ENCODE measurements around the gene GIMAP1. TPM values are rescaled to one million over a fixed set of nuclear protein-coding genes. Genes with fewer than 3 reads are reported as not detected.

GIMAP1 gene
- total and polyA plus RNA-seq, 2 of the 8 experiments (the other 6 are each of a cell fraction or from before 2014, with no cell fraction given) = not detected

DNA sequence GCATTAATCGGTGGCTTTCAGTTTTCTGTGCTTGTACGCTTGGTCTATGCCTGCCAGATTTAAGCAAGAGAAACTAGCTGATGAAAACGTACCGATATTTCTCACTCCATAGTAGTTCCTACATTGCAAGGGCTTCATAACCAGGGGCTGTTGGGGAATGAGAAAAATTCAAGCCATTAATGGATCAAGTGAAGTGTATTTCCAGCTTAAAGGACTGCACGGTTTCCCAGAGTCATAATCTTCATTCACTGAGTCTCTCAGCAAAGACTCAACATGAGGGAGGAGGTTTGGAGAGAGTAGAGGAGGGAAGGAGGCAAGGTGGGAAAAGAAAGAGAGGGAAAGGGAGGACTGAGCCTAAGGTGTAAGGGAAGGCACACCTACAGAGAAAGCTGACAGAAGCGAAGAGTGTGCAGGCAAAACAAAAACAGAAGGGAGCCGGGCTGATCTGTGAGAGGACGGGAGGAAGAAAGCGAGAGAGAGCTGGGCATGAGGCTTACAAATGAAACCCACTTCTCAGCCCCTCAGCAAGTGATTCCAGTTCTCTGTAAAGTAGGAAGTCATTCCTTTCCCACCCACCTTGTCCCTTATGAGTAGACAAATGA is 30.3 kb upstream of the GIMAP1 start:
- no peak overlapping the region for H4K91ac ChIP-seq (replicated peaks; ENCODE audit: insufficient read length, low read length)
- H2BK5ac ChIP-seq (ENCODE audit: low read depth, low read length) = no peak overlapping the region
- no peaks in the 10 kb centered on the region for H3K79me2 ChIP-seq (ENCODE audit: control insufficient read depth in 1 of 2, insufficient read depth in 2 of 2, low read length in 2 of 2)
- H4K5ac ChIP-seq (ENCODE audit: insufficient read length, low read depth, low read length) = no peak overlapping the region
- no peaks in the 10 kb centered on the region for H3K79me1 ChIP-seq (ENCODE audit: low read depth, low read length)
- no peaks in the 10 kb centered on the region for H3K36me3 ChIP-seq (ENCODE audit: control insufficient read depth in 2 of 4, insufficient read depth in 4 of 4, low read length in 3 of 4)
- no peaks in the 10 kb centered on the region for H4K20me1 ChIP-seq (replicated peaks in 1 of 2; ENCODE audit: control insufficient read depth in 1 of 2, insufficient read depth in 2 of 2, low read length in 2 of 2)
- no peak overlapping the region for H3K23ac ChIP-seq (ENCODE audit: insufficient read length)
- no peak overlapping the region for H2BK120ac ChIP-seq (replicated peaks; ENCODE audit: low read depth, low read length)
- H4K8ac ChIP-seq (ENCODE audit: extremely low read depth, insufficient read depth, low read length) = no peak overlapping the region
- H3K4me1 ChIP-seq (replicated peaks in 1 of 4; ENCODE audit: control insufficient read depth in 3 of 4, insufficient read depth in 4 of 4, low read length in 3 of 4) = no peaks in the 10 kb centered on the region; a peak in 1 of 7 replicates
- POLR2A ChIA-PET (ENCODE audit: partially characterized antibody) = no interaction called here
- no peak overlapping the region for H3K18ac ChIP-seq (ENCODE audit: extremely low read depth, low read length)
- no peak overlapping the region for H2BK15ac ChIP-seq (ENCODE audit: low read length)
- H3K27ac ChIP-seq (ENCODE audit: low read depth, low read length) = no peak overlapping the region
- H2BK20ac ChIP-seq (ENCODE audit: low read length) = no peak overlapping the region
- H3K4me3 ChIP-seq (ENCODE audit: extremely low read depth in 1 of 4, insufficient read depth in 2 of 4, low read depth in 3 of 4, low read length in 4 of 4) = no peak overlapping the region
- DNase-seq (ENCODE audit: low read depth in 1 of 2, low spot score in 2 of 2) = no peak
- FAIRE-seq = no peak
- 0 out of 2 replicates have a peak overlapping the region, but pooled peaks have one; percentile 5 for H2AFZ ChIP-seq (ENCODE audit: low read length)
- no peak overlapping the region for H3K14ac ChIP-seq (ENCODE audit: insufficient read length)
- H3K23me2 ChIP-seq (ENCODE audit: low read depth, low read length) = no peaks in the 10 kb centered on the region; the same call in 1 of the 2 replicates
- 90% methylated on average over 9 of the region's 9 CpGs; no CpG with 5 or more reads in 1 of the 2 experiments for WGBS, 2 experiments (ENCODE audit: extremely low coverage in 1 of 2, insufficient coverage in 1 of 2, insufficient read length in 1 of 2, insufficient replicate concordance in 2 of 2, low coverage in 1 of 2, low lambda C conversion rate in 2 of 2, missing lambda C conversion rate in 1 of 2)
- no peaks in the 10 kb centered on the region for H3K9me3 ChIP-seq (ENCODE audit: insufficient read depth in 2 of 2, low read depth in 1 of 2, low read length in 1 of 2)
- H3K4me2 ChIP-seq (ENCODE audit: insufficient read depth in 1 of 2, low read depth in 2 of 2, low read length in 2 of 2) = no peak overlapping the region
- no peak overlapping the region for H3K4ac ChIP-seq (replicated peaks; ENCODE audit: insufficient read length, low read depth, low read length)
- CTCF ChIA-PET (ENCODE audit: partially characterized antibody) = interaction anchor here (0.5 to 1.4 kb wide), 3 partner anchors 11 to 250 kb away, joined by 3 to 4 read pairs (median 3); no protein-coding TSS in a partner anchor
- H2AK5ac ChIP-seq (ENCODE audit: low read depth, low read length) = no peak overlapping the region
- H3K9ac ChIP-seq (replicated peaks in 1 of 4; ENCODE audit: extremely low read depth in 1 of 4, low read depth in 3 of 4, low read length in 3 of 4) = no peak overlapping the region
- H2BK12ac ChIP-seq (ENCODE audit: low read depth, low read length) = no peak overlapping the region
- H3K27me3 ChIP-seq (replicated peaks in 1 of 4; ENCODE audit: control insufficient read depth in 3 of 4, extremely low read depth in 1 of 4, insufficient read depth in 3 of 4, low read length in 3 of 4) = 0 out of 7 replicates have a peak, but pooled peaks cover 0 to 2% (median 0%) of the 10 kb centered on the region in 4 experiments
- no peak overlapping the region for H3K56ac ChIP-seq (replicated peaks; ENCODE audit: insufficient read length, low read depth, low read length)
- TF ChIP-seq CBX5 (IDR thresholded peaks at IDR 0.05; ENCODE audit: low read depth, low read length) = no peak
- no peak for TF ChIP-seq BACH1 (IDR thresholded peaks at IDR 0.05; ENCODE audit: low read length)
- no peak for TF ChIP-seq CTBP2 (IDR thresholded peaks at IDR 0.05; ENCODE audit: borderline replicate concordance, insufficient read depth, insufficient read length, low read length)
- TF ChIP-seq, protein P1, sequence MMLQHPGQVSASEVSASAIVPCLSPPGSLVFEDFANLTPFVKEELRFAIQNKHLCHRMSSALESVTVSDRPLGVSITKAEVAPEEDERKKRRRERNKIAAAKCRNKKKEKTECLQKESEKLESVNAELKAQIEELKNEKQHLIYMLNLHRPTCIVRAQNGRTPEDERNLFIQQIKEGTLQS (IDR thresholded peaks at IDR 0.05; ENCODE audit: insufficient read depth, low read depth, low read length) = no peak
- TF ChIP-seq EP300 (IDR thresholded peaks at IDR 0.05; ENCODE audit: borderline replicate concordance in 1 of 2, low read depth in 2 of 2, low read length in 2 of 2) = no peak
- no peak for TF ChIP-seq BCL11A (IDR thresholded peaks at IDR 0.05; ENCODE audit: low read depth in 2 of 2, low read length in 2 of 2)

Data from H1 (cell line).